ENCODE measurements around the gene PYHIN1. TPM values are rescaled to one million over a fixed set of nuclear protein-coding genes. Genes with fewer than 3 reads are reported as not detected.

The PYHIN1 gene
- total and polyA plus RNA-seq, 2 of the 8 experiments (the other 6 are each of a cell fraction or from before 2014, with no cell fraction given), result not detected

DNA sequence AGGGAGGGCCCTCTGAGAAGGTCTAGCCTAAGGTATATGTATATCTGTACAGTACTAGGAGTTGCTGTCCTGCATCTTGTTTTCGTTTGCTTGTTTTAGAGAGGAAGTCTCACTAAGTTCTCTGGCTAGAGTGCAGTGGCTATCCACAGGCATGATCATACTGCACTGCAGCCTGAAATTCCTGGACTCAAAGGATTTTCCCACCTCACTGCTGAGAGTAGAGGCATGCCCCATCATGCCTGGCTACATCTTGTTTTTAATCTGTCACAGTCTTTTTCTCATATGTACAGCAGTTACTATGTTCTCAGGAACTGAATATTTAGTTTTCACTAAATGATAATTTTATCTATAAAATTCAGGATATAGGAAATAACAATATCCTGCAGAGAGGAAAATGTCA lies 15.3 kb upstream of the PYHIN1 start:
- 89% methylated on average over 1 of the region's 1 CpG; no CpG with 5 or more reads in 1 of the 2 experiments for WGBS, 2 experiments (ENCODE audit: extremely low coverage in 1 of 2, insufficient coverage in 1 of 2, insufficient read length in 1 of 2, insufficient replicate concordance in 2 of 2, low coverage in 1 of 2, low lambda C conversion rate in 2 of 2, missing lambda C conversion rate in 1 of 2)
- ChIA-PET POLR2A (ENCODE audit: partially characterized antibody) (no interaction called here), CTCF (ENCODE audit: partially characterized antibody) (no interaction called here)
- Histone ChIP-seq H3K27me3 (replicated peaks in 1 of 4; ENCODE audit: control insufficient read depth in 3 of 4, extremely low read depth in 1 of 4, insufficient read depth in 3 of 4, low read length in 3 of 4) (no peaks in the 10 kb centered on the region), H3K9ac (replicated peaks in 1 of 4; ENCODE audit: extremely low read depth in 1 of 4, low read depth in 3 of 4, low read length in 3 of 4) (no peak overlapping the region), H3K18ac (ENCODE audit: extremely low read depth, low read length) (no peak overlapping the region), H3K56ac (replicated peaks; ENCODE audit: insufficient read length, low read depth, low read length) (no peak overlapping the region), H3K23ac (ENCODE audit: insufficient read length) (no peak overlapping the region), H3K4me3 (ENCODE audit: extremely low read depth in 1 of 4, insufficient read depth in 2 of 4, low read depth in 3 of 4, low read length in 4 of 4) (no peak overlapping the region), H3K14ac (ENCODE audit: insufficient read length) (no peak overlapping the region), H2AK5ac (ENCODE audit: low read depth, low read length) (no peak overlapping the region), H4K5ac (ENCODE audit: insufficient read length, low read depth, low read length) (no peak overlapping the region), H3K23me2 (ENCODE audit: low read depth, low read length) (no peaks in the 10 kb centered on the region), H3K27ac (ENCODE audit: low read depth, low read length) (no peak overlapping the region), H2BK15ac (ENCODE audit: low read length) (no peak overlapping the region), H4K91ac (replicated peaks; ENCODE audit: insufficient read length, low read length) (no peak overlapping the region), H3K4ac (replicated peaks; ENCODE audit: insufficient read length, low read depth, low read length) (no peak overlapping the region), H3K79me2 (ENCODE audit: control insufficient read depth in 1 of 2, insufficient read depth in 2 of 2, low read length in 2 of 2) (no peaks in the 10 kb centered on the region), H2AFZ (ENCODE audit: low read length) (peak overlapping the region; percentile 42; the same call in 1 of the 2 replicates), H3K4me2 (ENCODE audit: insufficient read depth in 1 of 2, low read depth in 2 of 2, low read length in 2 of 2) (no peak overlapping the region), H4K20me1 (replicated peaks in 1 of 2; ENCODE audit: control insufficient read depth in 1 of 2, insufficient read depth in 2 of 2, low read length in 2 of 2) (no peaks in the 10 kb centered on the region), H3K79me1 (ENCODE audit: low read depth, low read length) (no peaks in the 10 kb centered on the region), H2BK12ac (ENCODE audit: low read depth, low read length) (no peak overlapping the region), H2BK20ac (ENCODE audit: low read length) (no peak overlapping the region), H3K4me1 (replicated peaks in 1 of 4; ENCODE audit: control insufficient read depth in 3 of 4, insufficient read depth in 4 of 4, low read length in 3 of 4) (no peaks in the 10 kb centered on the region), H4K8ac (ENCODE audit: extremely low read depth, insufficient read depth, low read length) (no peak overlapping the region), H3K9me3 (ENCODE audit: insufficient read depth in 2 of 2, low read depth in 1 of 2, low read length in 1 of 2) (peaks cover 8 to 15% of the 10 kb centered on the region in 2 experiments; a peak in 3 of 4 replicates), H2BK5ac (ENCODE audit: low read depth, low read length) (no peak overlapping the region), H3K36me3 (ENCODE audit: control insufficient read depth in 2 of 4, insufficient read depth in 4 of 4, low read length in 3 of 4) (no peaks in the 10 kb centered on the region), H2BK120ac (replicated peaks; ENCODE audit: low read depth, low read length) (no peak overlapping the region)
- DNase-seq (ENCODE audit: low read depth in 1 of 2, low spot score in 2 of 2) (no peak), FAIRE-seq (no peak)
- TF ChIP-seq ATF2 (IDR thresholded peaks at IDR 0.05; ENCODE audit: low read length), result no peak
- no peak for TF ChIP-seq SAP30 (IDR thresholded peaks at IDR 0.05; ENCODE audit: insufficient read depth, insufficient replicate concordance, low read length)
- no peak for TF ChIP-seq CEBPB (IDR thresholded peaks at IDR 0.05; ENCODE audit: low read depth, low read length)
- no peak for TF ChIP-seq TCF12 (IDR thresholded peaks at IDR 0.05; ENCODE audit: low read depth, low read length)
- no peak for TF ChIP-seq RFX5 (IDR thresholded peaks at IDR 0.05; ENCODE audit: borderline replicate concordance, low read depth, low read length)
- TF ChIP-seq ATF3 (IDR thresholded peaks at IDR 0.05; ENCODE audit: insufficient read depth, low read depth, low read length), result no peak
- TF ChIP-seq SRF (IDR thresholded peaks at IDR 0.05; ENCODE audit: low read depth, low read length), result no peak
- TF ChIP-seq CTBP2 (IDR thresholded peaks at IDR 0.05; ENCODE audit: borderline replicate concordance, insufficient read depth, insufficient read length, low read length), result no peak

All from H1 (cell line).